ENCODE results near the gene UROC1.

Gene UROC1

DNA sequence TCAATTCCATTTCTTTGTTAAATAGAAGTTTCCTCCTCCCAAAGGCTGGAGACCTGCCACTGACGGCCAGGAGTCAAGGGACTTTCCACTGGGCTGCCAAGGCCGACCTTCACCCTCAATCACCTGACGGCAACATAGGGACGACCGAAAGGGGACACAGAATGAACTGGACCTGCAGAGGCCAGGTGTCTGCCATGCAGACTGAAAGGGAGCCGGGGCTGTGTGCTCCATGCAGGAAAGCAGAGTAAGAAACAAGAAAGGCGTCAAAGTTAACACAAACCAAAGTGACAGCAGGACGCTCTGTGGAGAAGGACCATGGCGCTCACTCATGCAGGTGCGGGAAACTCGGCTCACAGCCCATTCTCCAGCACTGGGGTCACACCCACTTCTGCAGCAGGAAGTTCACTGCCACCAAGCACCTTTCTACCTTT lies 67.9 kb downstream of the UROC1 start:
- TF ChIP-seq TEAD4 (IDR thresholded peaks at IDR 0.05): no peak
- no peak for TF ChIP-seq CREB1 (IDR thresholded peaks at IDR 0.05; ENCODE audit: low read depth)
- TF ChIP-seq, protein P1, sequence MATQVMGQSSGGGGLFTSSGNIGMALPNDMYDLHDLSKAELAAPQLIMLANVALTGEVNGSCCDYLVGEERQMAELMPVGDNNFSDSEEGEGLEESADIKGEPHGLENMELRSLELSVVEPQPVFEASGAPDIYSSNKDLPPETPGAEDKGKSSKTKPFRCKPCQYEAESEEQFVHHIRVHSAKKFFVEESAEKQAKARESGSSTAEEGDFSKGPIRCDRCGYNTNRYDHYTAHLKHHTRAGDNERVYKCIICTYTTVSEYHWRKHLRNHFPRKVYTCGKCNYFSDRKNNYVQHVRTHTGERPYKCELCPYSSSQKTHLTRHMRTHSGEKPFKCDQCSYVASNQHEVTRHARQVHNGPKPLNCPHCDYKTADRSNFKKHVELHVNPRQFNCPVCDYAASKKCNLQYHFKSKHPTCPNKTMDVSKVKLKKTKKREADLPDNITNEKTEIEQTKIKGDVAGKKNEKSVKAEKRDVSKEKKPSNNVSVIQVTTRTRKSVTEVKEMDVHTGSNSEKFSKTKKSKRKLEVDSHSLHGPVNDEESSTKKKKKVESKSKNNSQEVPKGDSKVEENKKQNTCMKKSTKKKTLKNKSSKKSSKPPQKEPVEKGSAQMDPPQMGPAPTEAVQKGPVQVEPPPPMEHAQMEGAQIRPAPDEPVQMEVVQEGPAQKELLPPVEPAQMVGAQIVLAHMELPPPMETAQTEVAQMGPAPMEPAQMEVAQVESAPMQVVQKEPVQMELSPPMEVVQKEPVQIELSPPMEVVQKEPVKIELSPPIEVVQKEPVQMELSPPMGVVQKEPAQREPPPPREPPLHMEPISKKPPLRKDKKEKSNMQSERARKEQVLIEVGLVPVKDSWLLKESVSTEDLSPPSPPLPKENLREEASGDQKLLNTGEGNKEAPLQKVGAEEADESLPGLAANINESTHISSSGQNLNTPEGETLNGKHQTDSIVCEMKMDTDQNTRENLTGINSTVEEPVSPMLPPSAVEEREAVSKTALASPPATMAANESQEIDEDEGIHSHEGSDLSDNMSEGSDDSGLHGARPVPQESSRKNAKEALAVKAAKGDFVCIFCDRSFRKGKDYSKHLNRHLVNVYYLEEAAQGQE (IDR thresholded peaks at IDR 0.05; ENCODE audit: low read depth): no peak
- no peak for TF ChIP-seq ZBTB7A (IDR thresholded peaks at IDR 0.05; ENCODE audit: low read depth)
- TF ChIP-seq NFIC (IDR thresholded peaks at IDR 0.05): no peak
- no peak for TF ChIP-seq EGR1 (IDR thresholded peaks at IDR 0.05)
- TF ChIP-seq, protein P2, sequence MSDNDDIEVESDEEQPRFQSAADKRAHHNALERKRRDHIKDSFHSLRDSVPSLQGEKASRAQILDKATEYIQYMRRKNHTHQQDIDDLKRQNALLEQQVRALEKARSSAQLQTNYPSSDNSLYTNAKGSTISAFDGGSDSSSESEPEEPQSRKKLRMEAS (IDR thresholded peaks at IDR 0.05): no peak
- TF ChIP-seq CEBPB (IDR thresholded peaks at IDR 0.05): no peak
- TF ChIP-seq, protein P3, sequence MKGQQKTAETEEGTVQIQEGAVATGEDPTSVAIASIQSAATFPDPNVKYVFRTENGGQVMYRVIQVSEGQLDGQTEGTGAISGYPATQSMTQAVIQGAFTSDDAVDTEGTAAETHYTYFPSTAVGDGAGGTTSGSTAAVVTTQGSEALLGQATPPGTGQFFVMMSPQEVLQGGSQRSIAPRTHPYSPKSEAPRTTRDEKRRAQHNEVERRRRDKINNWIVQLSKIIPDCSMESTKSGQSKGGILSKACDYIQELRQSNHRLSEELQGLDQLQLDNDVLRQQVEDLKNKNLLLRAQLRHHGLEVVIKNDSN (IDR thresholded peaks at IDR 0.05): no peak
- TF ChIP-seq EP300 (IDR thresholded peaks at IDR 0.05; ENCODE audit: borderline replicate concordance): no peak
- TF ChIP-seq YY1 (IDR thresholded peaks at IDR 0.05; ENCODE audit: low read depth): no peak
- no peak for TF ChIP-seq TCF12 (IDR thresholded peaks at IDR 0.05; ENCODE audit: low read depth)
- TF ChIP-seq TAF1 (IDR thresholded peaks at IDR 0.05; ENCODE audit: low read depth): no peak
- no peak for TF ChIP-seq RAD21 (IDR thresholded peaks at IDR 0.05; ENCODE audit: low read depth)
- no peak for TF ChIP-seq FOXM1 (IDR thresholded peaks at IDR 0.05; ENCODE audit: borderline replicate concordance, low read depth)

DNA sequence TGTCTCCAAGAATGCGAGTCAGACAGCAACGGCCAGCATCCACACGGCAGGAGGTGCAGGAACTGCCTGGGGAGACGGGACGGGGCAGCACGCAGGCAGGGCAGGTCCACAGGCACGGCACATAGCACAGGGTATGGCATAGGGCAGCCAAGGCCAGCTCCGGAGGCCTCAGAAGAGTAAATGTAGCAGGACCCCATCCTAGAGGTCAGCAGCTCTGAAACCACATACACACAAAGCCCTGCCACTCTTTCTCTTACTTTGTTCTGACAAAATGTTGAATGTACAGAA lies 68.7 kb downstream of the UROC1 start:
- TF ChIP-seq EGR1 (IDR thresholded peaks at IDR 0.05) (no peak), CEBPB (IDR thresholded peaks at IDR 0.05) (no peak)

DNA sequence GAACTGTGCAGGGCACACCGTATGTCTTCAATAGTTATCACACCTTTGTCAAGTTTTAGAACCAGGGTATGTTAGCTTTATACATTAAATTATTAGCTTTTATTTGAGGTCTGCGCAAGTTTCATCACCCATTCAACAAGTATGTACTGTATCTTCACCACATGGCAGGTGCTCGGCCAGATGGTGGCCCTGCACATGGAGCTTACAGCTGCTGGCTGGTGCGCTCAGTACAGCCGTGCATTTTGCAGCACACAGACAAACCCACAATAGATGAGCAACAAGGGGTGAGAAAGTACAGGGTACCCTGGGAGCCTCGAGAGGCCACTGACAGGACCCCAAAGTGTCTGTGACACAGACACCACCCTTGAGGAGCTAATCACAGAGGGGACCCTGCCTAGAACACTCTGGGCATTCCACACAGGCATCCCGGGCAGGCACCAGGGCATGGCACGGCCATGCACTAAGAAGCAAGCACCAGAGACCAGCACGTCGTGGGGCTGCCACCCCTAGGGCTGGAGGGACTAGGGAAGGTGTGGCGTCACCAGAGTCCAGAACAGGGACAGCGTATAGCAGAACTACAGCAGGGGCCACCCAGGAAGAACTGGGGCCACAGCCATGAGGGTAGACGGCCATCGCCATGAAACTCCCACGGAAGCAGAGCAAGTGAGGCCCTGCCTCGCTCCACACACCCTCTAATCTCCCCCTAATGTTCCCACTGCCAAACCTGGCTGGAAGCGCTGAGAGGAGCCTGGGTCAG lies 69.3 kb downstream of the UROC1 start:
- TF ChIP-seq RAD21 (IDR thresholded peaks at IDR 0.05; ENCODE audit: low read depth) (no peak), TAF1 (IDR thresholded peaks at IDR 0.05; ENCODE audit: low read depth) (no peak), EP300 (IDR thresholded peaks at IDR 0.05; ENCODE audit: borderline replicate concordance) (no peak), TEAD4 (IDR thresholded peaks at IDR 0.05) (no peak)
- TF ChIP-seq, protein P2 (IDR thresholded peaks at IDR 0.05): no peak
- TF ChIP-seq, protein P3 (IDR thresholded peaks at IDR 0.05): no peak

DNA sequence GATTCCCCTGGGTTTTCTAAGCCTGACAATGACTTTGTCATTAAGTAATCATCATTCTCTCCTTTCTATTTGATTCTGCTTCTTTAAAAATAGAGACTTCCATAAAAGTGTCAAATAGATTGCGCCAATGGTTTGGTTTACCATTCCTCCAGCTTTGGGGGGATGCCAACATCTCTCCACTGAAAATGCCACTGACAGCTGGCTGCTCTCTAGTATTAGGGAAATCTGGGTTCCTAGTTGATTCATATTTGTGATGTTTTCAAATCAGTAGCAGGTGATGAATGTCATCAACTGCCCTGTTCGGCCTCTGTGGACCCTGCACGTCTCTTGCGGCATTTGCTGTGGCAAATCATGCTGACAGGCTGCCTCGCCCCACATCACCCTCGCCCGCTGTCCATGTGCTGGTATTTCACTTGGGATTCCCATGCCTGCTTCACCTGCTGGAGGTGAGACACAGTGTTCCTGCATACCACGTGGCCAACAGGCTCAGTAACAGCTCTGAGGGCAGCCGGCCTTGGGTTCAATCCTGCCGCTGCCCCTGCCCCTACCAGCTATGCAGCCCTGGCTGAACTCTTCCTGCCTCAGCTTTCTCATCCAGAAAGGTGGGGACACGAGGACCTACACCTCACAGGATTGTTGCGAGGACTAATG lies 70.0 kb downstream of the UROC1 start:
- TF ChIP-seq CREB1 (IDR thresholded peaks at IDR 0.05; ENCODE audit: low read depth) (no peak), ZBTB7A (IDR thresholded peaks at IDR 0.05; ENCODE audit: low read depth) (no peak), EGR1 (IDR thresholded peaks at IDR 0.05) (no peak), EP300 (IDR thresholded peaks at IDR 0.05; ENCODE audit: borderline replicate concordance) (no peak), NFIC (IDR thresholded peaks at IDR 0.05) (no peak), FOXM1 (IDR thresholded peaks at IDR 0.05; ENCODE audit: borderline replicate concordance, low read depth) (no peak), YY1 (IDR thresholded peaks at IDR 0.05; ENCODE audit: low read depth) (no peak), TAF1 (IDR thresholded peaks at IDR 0.05; ENCODE audit: low read depth) (no peak), TCF12 (IDR thresholded peaks at IDR 0.05; ENCODE audit: low read depth) (no peak), TEAD4 (IDR thresholded peaks at IDR 0.05) (no peak), CEBPB (IDR thresholded peaks at IDR 0.05) (no peak), RAD21 (IDR thresholded peaks at IDR 0.05; ENCODE audit: low read depth) (no peak)
- TF ChIP-seq, protein P2 (IDR thresholded peaks at IDR 0.05): no peak
- TF ChIP-seq, protein P3 (IDR thresholded peaks at IDR 0.05): no peak
- TF ChIP-seq, protein P1 (IDR thresholded peaks at IDR 0.05; ENCODE audit: low read depth): no peak

DNA sequence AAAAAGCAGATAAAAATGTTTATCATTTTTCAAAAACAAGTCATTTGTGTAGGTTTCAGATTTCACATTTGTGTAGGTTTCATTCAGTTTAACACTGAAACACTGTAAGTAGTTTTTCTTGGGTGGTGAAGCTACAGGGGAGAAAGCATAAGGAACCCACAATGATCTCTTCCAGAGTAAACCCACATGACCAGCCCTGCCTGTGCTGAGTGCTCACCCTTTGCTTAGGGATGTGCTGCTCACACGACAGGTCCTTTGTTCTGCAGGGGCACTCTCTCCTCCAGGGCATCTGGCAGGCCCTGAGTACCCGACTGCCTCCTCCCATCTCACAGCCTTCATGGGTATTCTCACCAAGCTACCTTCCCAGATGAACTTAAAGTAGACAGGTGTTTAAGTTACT lies 70.8 kb downstream of the UROC1 start:
- TF ChIP-seq, protein P3 (IDR thresholded peaks at IDR 0.05): no peak
- no peak for TF ChIP-seq ZBTB7A (IDR thresholded peaks at IDR 0.05; ENCODE audit: low read depth)
- TF ChIP-seq NFIC (IDR thresholded peaks at IDR 0.05): no peak
- TF ChIP-seq TEAD4 (IDR thresholded peaks at IDR 0.05): no peak
- TF ChIP-seq YY1 (IDR thresholded peaks at IDR 0.05; ENCODE audit: low read depth): no peak
- no peak for TF ChIP-seq EP300 (IDR thresholded peaks at IDR 0.05; ENCODE audit: borderline replicate concordance)
- TF ChIP-seq EGR1 (IDR thresholded peaks at IDR 0.05): no peak
- no peak for TF ChIP-seq TAF1 (IDR thresholded peaks at IDR 0.05; ENCODE audit: low read depth)
- TF ChIP-seq FOXM1 (IDR thresholded peaks at IDR 0.05; ENCODE audit: borderline replicate concordance, low read depth): no peak
- no peak for TF ChIP-seq RAD21 (IDR thresholded peaks at IDR 0.05; ENCODE audit: low read depth)
- TF ChIP-seq CREB1 (IDR thresholded peaks at IDR 0.05; ENCODE audit: low read depth): no peak
- TF ChIP-seq CEBPB (IDR thresholded peaks at IDR 0.05): no peak
- TF ChIP-seq, protein P2 (IDR thresholded peaks at IDR 0.05): no peak

All from Ishikawa (cell line).